Astrocyte of the cerebellum (primary cell): ENCODE data around the gene IGSF8.
"Not testable (repeated sequence)": the region's sequence is repeated elsewhere in the genome, so short reads cannot be mapped to it uniquely, and the experiment has no call there.

Experiments used
- DNase-seq: peaks from one replicate; pipeline ENCODE4 v3.0.0-alpha.2; 2011; ENCODE audit warnings: low read depth
- H3K4me3 ChIP-seq: 2 replicates; pipeline ENCODE4 v1.5.1; 2011; ENCODE audit warnings: mild to moderate bottlenecking, low read depth, low read length, moderate library complexity
- in situ Hi-C: cut with HindIII; loops from 2 replicates; pipeline ENCODE4 v1.10.0; 2017; ENCODE audit warnings: low sequenced_read_pairs
- TF ChIP-seq, protein P1 (sequence below): IDR thresholded peaks from 2 replicates; pipeline ENCODE4 v1.5.1; 2012; ENCODE audit warnings: low read length, low read depth, moderate library complexity, mild to moderate bottlenecking; ENCODE audit errors: missing control alignments

IGSF8 gene

DNA sequence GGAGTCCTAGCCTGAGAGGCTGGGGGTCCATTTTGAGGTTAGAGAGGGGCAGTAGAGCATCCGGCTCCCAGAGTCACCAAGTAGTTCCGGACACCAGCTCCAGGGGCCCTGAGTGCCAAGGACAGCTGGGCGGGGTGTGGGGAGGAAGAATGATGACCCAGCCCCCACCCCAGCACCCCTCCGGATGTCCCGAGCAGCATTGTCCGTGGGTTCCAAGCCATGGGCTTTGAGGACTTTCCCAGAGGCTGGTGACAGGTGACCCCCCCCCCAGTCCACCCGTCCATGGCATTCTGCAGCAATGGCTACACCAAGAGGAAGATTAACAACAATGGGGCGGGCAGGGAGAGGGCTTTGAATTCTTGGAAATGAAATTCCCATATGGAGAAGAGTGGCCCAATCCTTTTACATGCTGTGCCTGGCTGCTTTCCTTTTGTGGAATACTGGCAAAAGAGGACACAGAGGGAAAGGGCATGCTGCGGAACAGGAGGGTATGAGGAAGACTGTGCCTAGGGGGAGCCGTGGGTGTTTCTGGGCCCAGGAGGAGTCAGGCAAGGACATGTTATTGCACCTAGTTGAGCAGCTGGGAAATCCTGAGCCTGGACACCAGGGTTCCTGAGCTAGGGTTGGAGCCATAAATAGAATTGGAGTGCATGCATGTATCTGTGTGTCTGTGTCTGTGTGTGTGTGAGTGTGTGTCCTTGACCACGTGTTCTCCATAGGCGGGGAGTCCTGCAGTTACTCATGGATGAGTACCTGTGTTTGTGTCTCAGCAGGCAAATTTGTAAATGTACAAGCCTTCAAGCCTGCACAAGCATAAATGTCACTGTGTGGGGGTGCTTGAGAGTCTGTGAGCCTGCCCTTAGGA lies 18.1 kb upstream of the IGSF8 start:
- TF ChIP-seq, protein P1, sequence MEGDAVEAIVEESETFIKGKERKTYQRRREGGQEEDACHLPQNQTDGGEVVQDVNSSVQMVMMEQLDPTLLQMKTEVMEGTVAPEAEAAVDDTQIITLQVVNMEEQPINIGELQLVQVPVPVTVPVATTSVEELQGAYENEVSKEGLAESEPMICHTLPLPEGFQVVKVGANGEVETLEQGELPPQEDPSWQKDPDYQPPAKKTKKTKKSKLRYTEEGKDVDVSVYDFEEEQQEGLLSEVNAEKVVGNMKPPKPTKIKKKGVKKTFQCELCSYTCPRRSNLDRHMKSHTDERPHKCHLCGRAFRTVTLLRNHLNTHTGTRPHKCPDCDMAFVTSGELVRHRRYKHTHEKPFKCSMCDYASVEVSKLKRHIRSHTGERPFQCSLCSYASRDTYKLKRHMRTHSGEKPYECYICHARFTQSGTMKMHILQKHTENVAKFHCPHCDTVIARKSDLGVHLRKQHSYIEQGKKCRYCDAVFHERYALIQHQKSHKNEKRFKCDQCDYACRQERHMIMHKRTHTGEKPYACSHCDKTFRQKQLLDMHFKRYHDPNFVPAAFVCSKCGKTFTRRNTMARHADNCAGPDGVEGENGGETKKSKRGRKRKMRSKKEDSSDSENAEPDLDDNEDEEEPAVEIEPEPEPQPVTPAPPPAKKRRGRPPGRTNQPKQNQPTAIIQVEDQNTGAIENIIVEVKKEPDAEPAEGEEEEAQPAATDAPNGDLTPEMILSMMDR: no peak
- in situ Hi-C loops: no loop called here
- peak overlapping the region; percentile 38 for H3K4me3 ChIP-seq
- peak; percentile 49 for DNase-seq

DNA sequence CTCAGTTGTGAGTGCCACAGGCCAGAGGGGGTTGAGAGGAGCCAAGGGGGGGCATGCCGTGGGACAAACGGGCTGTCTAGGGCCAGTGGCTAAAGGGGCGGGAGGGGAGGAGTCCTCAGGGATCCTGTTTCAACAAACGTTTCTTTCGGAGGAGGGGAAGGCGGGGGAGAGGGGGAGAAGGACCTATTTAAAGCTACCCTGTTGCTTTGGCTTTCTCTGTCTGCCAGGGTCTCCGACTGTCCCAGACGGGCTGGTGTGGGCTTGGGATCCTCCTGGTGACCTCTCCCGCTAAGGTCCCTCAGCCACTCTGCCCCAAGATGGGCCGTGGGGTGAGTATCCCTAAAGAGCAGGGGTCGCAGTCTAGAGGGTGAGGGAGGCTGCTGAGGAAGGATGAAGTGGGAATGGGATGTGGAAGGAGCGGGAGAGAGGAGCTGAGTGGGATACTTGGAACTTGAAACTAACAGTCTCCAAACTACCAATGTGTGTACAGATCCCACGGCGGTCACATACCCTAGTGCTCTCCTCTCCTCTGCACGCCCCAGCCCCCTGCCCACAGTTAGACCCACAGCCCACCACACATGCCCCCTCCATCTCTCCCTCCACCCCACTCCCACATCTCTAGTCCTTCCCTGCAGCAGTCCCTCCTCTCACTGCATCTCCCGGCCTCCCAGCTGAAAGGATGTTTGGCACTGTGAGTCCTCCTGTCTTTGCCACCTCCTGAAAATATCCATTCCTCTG lies 17.3 kb upstream of the IGSF8 start, which contains the start of gene ATP1A2:
ATP1A2 (plus strand) TSS at position 215 of the 738 bp plus-strand sequence; CDS start at position 318, 103 bp downstream.
- TF ChIP-seq, protein P1: no peak
- H3K4me3 ChIP-seq: peak within 1 kb of the TSS; percentile 38
- in situ Hi-C loops: no loop called here
- no peak for DNase-seq

DNA sequence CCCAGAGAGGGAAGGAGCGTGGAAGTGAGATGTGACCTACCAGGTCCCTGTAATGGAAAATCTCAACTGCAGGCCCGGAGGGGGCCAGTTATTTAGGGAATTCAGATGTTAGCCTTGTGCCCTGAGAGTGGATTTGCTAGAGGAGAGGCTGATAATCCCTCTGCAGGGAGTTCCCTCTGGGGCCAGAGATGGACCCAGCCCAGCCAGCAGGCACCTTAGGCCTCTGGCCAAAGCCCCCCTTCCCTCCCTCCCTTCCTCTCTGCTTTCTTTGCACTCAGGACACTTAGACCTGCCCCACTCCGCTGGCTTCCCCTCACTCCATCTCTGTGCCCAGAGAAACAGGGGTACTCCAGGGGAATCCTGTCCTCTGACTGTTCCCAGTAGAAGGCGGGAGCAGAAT lies 15.7 kb upstream of the IGSF8 start:
- TF ChIP-seq, protein P1: no peak
- no peak overlapping the region for H3K4me3 ChIP-seq
- no peak for DNase-seq
- in situ Hi-C loops: no loop called here

DNA sequence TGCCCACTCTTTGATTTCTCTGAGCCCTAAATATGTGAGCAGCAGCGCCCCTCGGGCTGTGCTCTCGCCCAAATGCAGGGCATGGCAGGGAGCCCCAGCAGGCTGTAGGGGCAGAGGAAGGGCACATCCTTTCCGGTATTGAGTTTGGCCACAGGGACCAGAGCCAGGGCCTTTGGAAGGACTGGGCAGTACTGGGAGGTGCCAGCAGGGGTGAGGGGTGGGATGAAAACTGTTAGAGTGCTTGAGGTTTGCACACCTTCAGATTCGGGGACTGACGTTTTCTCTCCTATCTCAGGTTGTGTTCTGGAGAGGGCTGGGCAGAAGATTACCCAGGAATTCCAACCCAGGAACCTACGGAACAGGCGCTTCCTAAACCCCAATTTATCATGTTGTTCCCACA lies 15.0 kb upstream of the IGSF8 start:
- TF ChIP-seq, protein P1: peak; percentile 23
- in situ Hi-C loops: no loop called here
- no peak for DNase-seq
- H3K4me3 ChIP-seq: no peak overlapping the region

DNA sequence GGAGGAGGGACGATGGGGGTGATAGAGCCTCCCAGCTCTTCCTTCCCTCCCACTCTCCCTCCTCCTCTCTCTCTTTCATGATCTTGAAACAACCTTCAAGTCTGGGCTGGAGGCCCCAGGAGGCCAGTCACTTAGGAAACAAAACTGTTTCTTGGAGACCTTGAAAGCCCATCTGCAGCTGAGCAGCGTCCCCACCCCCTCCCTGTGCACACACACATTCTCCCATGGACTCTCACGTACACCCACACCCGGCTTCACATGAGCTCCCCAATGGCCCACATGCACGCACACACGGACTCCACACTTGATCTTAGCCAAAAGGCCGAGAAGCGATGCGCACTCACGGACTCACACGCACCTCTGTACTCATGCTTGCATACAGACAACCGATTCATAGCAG lies 13.9 kb upstream of the IGSF8 start:
- in situ Hi-C loops: no loop called here
- no peak for DNase-seq
- TF ChIP-seq, protein P1: no peak
- H3K4me3 ChIP-seq: no peak overlapping the region

DNA sequence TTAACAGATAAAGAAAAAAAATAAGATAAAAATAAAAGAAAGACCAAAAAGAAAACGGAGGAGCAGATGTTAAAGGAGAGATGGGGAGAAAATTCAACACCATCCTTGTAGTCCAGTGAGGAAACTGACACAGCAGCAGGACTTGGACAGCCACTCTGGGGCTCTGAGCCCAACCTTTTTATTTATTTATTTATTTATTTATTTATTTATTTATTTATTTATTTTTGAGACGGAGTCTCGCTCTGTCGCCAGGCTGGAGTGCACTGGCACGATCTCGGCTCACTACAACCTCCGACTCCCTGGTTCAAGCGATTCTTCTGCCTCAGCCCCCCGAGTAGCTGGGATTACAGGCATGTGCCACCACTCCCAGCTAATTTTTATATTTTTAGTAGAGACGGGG lies 13.0 kb upstream of the IGSF8 start:
- DNase-seq, in situ Hi-C loops, H3K4me3 ChIP-seq: not testable (repeated sequence)
